ENCODE measurements around the gene RIPPLY2. TPM values are rescaled to one million over a fixed set of nuclear protein-coding genes. Genes with fewer than 3 reads are reported as not detected.

The RIPPLY2 gene
- total RNA-seq, 4 donors from 2014 or later = not detected

DNA sequence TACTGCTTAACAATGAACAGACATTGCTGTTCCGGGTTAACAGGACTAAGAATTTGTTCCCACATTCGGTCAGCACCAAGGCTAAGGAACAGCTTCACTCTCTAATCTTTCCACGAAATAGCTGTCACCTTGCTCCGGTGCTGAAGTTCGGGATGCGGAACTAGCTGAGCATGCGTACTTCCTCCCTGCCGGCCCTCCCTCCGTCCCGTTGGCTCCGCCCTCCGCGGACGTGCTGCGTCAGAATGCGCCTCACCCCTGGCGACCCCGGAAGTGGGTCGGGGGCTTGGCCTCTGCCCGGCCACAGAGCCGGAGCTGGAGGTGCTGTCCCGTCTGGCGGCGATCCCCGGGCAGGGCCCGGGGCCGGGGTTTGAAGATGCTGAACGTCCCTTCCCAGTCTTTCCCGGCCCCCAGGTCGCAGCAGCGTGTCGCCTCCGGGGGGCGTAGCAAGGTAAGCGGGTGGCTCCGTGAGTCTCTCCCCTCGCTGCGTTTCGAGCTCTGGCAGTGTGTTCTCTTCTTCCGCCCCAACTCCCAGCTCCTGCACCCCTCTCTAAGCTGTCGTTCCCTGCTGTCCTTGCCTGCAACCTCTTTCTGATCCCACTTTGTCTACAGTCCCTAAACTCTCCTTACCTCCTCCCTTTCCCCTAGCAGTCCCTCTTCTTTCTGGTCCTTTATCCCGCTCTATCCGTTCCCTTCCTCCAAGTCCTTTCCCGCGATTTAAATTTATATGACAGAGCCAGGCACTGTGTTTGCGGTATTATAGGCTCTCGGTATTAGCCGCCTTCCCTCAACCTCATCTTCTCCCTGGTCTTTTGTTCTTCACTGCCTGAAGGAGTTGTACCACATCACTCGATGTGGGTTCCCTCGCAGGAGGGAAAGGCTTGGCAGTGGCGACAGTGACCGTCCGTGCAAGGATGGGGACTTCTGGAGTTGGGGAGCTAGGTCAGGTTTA is 6.5 kb downstream of the RIPPLY2 start, which contains the start of gene CYB5R4:
Gene CYB5R4, plus strand, starts transcription at position 280 of the 949 bp plus-strand sequence. Its CDS starts 94 bp downstream, at position 374.
- ATAC-seq (ENCODE audit: low FRiP score) = peak; percentile 100
- TF ChIP-seq, protein P1, sequence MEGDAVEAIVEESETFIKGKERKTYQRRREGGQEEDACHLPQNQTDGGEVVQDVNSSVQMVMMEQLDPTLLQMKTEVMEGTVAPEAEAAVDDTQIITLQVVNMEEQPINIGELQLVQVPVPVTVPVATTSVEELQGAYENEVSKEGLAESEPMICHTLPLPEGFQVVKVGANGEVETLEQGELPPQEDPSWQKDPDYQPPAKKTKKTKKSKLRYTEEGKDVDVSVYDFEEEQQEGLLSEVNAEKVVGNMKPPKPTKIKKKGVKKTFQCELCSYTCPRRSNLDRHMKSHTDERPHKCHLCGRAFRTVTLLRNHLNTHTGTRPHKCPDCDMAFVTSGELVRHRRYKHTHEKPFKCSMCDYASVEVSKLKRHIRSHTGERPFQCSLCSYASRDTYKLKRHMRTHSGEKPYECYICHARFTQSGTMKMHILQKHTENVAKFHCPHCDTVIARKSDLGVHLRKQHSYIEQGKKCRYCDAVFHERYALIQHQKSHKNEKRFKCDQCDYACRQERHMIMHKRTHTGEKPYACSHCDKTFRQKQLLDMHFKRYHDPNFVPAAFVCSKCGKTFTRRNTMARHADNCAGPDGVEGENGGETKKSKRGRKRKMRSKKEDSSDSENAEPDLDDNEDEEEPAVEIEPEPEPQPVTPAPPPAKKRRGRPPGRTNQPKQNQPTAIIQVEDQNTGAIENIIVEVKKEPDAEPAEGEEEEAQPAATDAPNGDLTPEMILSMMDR (IDR thresholded peaks at IDR 0.05) = no peak

DNA sequence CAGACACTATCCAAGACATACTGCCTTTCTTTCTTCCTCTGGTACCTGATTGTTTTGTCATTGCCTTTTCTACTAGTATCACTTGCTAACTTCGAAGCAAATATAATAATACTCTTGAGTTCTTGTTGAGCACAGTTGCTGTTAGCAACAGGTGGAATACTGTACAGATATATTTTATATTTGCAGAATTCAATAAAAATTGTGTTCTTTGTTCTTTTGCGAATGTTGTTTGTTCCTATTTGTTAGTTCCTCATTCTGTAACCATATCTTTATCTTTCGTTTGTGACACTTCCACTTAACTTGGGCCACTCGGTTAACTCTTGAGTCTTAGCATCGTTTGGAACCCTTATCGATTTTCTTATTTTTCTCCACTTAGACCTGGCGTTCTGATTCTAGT is 7.2 kb downstream of the RIPPLY2 start:
- ATAC-seq (ENCODE audit: low FRiP score) (no peak), DNase-seq (ENCODE audit: low spot score) (no peak)
- TF ChIP-seq, protein P1 (IDR thresholded peaks at IDR 0.05) = no peak

More for the DNA sequence above, 6.5 kb downstream of the RIPPLY2 start, which contains the start of gene CYB5R4:
- peak; percentile 72 for DNase-seq (ENCODE audit: low spot score)

DNA sequence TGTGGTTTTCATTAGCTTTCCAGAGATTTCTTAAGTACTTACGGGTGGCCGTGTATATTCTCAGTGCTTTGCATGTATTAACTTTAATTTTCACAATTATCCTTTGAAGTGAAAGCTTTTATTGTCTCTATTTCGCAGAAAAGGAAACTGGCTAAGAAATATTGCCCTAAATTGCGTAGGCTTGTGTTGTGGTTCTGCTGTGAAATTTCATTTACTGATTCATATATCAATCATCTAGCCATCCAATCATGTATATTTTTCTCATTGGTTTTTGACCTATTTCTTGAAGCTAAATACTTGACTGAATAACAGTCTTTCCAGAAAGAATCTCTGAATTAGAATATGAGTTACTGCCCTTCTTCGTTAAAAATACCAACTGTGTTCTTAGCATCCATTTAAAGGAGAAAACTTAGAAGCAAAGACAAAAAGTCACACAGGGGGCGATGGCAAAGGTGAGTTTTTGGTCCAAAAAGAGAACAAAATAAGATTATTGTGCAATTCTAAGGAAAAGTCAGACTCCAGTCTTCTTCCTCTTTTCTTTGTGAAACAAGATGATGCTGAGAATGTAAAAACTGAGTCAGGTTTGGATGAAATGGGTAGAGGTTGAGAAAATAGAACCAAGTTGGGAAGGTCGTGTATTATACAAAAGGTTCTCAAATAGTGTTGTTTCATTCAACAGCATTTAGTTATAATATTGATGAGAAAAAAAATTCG is 7.8 kb downstream of the RIPPLY2 start:
- ATAC-seq (ENCODE audit: low FRiP score) (no peak), DNase-seq (ENCODE audit: low spot score) (no peak)
- TF ChIP-seq, protein P1 (IDR thresholded peaks at IDR 0.05) = no peak

DNA sequence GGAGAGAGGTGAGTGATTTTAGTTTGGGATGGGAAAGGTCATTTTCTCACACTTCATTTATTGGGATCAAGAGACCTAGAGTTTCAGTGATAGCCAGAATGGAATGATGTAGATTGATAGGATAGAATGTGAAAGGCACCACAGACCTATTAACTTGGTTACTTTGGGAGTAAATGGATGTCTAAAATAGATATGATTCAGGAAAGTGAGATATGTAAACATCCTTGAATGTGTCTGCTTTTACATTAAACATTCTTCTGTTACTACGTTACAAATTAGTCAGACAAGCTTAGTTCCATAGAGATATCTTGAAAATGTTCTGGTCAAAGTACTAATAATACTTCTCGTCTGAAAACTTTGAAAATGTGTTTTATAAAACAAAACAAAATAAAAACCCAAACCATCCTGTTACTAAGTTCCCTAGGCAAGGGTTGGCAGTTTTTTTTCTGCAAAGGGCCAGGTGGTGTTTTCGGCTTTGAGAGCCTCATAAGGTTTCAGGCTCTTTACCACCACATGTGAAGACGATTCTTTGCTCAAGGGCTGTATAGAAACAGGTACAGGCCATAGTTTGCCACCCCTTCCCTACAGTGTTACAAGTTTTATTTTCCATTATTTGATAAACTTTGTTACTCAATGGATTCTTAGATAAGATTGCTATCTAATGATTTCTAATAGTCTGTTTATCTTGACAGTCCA is 9.8 kb downstream of the RIPPLY2 start:
- ATAC-seq (ENCODE audit: low FRiP score) = no peak
- TF ChIP-seq, protein P1 (IDR thresholded peaks at IDR 0.05) = no peak
- no peak for DNase-seq (ENCODE audit: low spot score)

DNA sequence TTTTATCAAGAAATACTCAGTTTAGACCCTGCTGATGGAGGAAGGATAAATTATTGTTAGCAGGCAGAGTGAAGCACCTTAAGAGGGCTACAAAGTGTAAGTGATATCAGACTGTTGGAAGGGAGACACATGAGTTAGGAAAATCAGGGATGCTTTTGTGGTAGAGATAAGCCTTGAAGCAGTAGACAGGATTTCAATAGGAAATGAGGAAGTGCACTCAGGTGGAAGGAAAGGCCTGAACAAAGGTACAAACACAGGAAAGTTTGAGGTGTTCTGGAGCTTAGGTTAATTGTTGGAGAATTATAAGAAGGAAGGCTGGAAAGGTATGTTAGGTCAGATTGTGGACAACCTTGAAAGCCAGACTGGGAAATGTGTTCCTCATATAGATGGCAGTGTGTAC is 13.9 kb downstream of the RIPPLY2 start:
- DNase-seq (ENCODE audit: low spot score) (no peak), ATAC-seq (ENCODE audit: low FRiP score) (no peak)
- TF ChIP-seq, protein P1 (IDR thresholded peaks at IDR 0.05) = no peak

DNA sequence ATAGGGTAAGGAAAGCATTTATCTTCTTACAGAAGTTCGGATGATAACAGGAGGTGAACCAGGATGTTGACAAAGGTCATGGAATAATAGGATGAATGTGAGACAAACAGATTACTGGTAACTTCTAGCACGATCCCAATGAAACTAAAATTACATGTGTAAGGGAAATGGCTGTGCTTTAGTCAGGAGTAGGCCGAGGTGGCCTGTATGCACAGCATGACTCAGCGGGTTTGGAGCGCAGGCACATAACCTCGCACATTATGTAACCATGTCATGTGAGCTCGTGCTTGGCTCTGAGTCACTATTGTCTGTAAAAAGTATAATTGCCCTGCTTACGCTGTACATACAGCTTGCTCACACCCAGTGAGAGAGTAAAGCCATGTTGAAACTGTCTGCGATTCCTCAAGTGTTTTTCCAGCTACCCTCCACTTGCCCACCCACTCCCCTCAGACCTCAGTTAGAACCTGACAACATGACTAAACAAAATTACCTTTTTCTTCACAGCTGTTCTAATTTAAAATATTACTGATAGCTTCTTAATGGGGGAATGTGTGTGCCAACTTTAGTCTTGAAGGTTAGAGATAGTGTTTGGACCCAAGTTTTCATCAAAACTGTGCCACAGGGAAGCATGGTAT is 14.5 kb downstream of the RIPPLY2 start:
- TF ChIP-seq, protein P1 (IDR thresholded peaks at IDR 0.05) = no peak
- no peak for ATAC-seq (ENCODE audit: low FRiP score)
- peak; percentile 27 for DNase-seq (ENCODE audit: low spot score)

Measured in omental fat pad (tissue), 4 donors.